Measurements from ENCODE around the gene ACSF3.
A peak's percentile ranks its signal among the peaks of the same experiment; 100 is the strongest.

DNA sequence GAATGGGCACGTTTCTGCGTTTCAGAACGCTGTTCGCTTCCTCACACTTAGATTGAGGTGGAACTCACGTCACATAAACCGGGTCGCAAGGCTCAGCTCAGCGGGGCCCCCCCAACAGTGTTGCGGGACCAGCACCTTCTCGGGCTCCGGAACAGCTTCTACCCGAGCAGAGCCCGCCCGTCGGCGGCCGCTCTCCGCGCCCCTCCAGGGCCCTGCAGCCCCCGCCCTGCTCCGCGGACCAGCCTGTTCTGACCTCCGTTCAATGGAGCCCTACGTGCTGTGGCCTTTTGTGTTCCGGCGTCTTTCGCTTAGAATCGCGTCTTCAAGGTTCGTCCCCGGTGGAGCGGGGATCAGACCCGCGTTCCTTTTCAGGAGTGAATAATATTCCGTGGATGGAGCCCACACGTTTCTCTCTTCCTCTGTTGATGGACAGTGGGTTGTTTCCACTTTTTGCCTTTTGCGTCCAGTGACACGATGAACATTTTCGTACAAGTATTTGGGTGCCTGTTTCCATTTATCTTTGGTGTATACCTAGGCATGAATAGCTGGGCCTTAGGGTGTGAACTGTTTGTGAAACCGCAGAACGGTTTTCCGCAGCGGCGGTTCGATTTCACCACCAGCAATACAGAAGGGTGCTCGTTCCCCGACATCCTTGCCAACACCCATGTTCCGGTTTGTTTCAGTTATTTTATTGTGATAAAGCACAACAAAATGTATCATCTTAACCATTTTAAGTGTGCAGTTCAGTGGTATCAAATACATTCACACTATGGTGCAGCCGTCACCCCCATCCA, 109.0 kb downstream of the ACSF3 start:
- TF ChIP-seq CTCF (IDR thresholded peaks at IDR 0.05) (no peak), EZH2 (IDR thresholded peaks at IDR 0.05) (peak; percentile 86), EZH2phosphoT487 (IDR thresholded peaks at IDR 0.05) (peak; percentile 54)

All from neural progenitor cell (in vitro differentiated cells).